Activated CD4-positive, alpha-beta T cell treated with anti-CD3 and anti-CD28 coated beads, Interleukin-2, Interleukin-4, amounts not matched to agents 100 ng/mL and 50 ng/mL, durations not matched to agents 16 hours and 8 hours (primary cell): Measurements from ENCODE around the gene KRT40.

Experiments used
- DNase-seq: peaks from one replicate; pipeline ENCODE4 v3.0.0-alpha.2; 2020; ENCODE audit warnings: low spot score

Gene KRT40

GRCh38 chr17:40996829-40997228 is 12.7 kb upstream of the KRT40 start:
- no peak for DNase-seq

- DNase-seq = no peak
Observed at GRCh38 chr17:40995116-40995515, 11.0 kb upstream of the KRT40 start.

GRCh38 chr17:40993839-40994238 is 9.7 kb upstream of the KRT40 start, which contains the start of gene KRTAP3-3:
Gene KRTAP3-3 (minus strand): TSS chr17:40994164. CDS start chr17:40994097, 67 bp downstream.
- no peak for DNase-seq

- DNase-seq = no peak
Observed at GRCh38 chr17:40993084-40993483, 9.0 kb upstream of the KRT40 start.

GRCh38 chr17:40992666-40993065 is 8.5 kb upstream of the KRT40 start:
- no peak for DNase-seq

GRCh38 chr17:40986920-40987319 is 2.8 kb upstream of the KRT40 start:
- DNase-seq = no peak

GRCh38 chr17:40981115-40981514 is 3.0 kb downstream of the KRT40 start:
- DNase-seq = no peak

- no peak for DNase-seq
Observed at GRCh38 chr17:40980596-40980995, 3.5 kb downstream of the KRT40 start.

GRCh38 chr17:40980117-40980516 is 4.0 kb downstream of the KRT40 start:
- DNase-seq = no peak

- no peak for DNase-seq
Observed at GRCh38 chr17:40978575-40979151, 5.5 kb downstream of the KRT40 start.

- no peak for DNase-seq
Observed at GRCh38 chr17:40975516-40975915, 8.6 kb downstream of the KRT40 start.

- DNase-seq = no peak
Observed at GRCh38 chr17:40974366-40974765, 9.8 kb downstream of the KRT40 start.

GRCh38 chr17:40967582-40967981 is 16.5 kb downstream of the KRT40 start:
- DNase-seq = no peak

GRCh38 chr17:40966848-40967247 is 17.3 kb downstream of the KRT40 start, which contains the start of gene KRT39:
Gene KRT39 (minus strand): TSS chr17:40966948. CDS start chr17:40966856, 92 bp downstream.
- no peak for DNase-seq

GRCh38 chr17:40963838-40964237 is 20.3 kb downstream of the KRT40 start:
- peak; percentile 13 for DNase-seq

GRCh38 chr17:40962059-40962561 is 22.0 kb downstream of the KRT40 start:
- DNase-seq = no peak

GRCh38 chr17:40961591-40961990 is 22.5 kb downstream of the KRT40 start:
- no peak for DNase-seq

- DNase-seq = no peak
Observed at GRCh38 chr17:40960144-40960543, 24.0 kb downstream of the KRT40 start.

GRCh38 chr17:40958086-40958953 is 25.8 kb downstream of the KRT40 start:
- no peak for DNase-seq

GRCh38 chr17:40956401-40957254 is 27.5 kb downstream of the KRT40 start:
- no peak for DNase-seq

- no peak for DNase-seq
Observed at GRCh38 chr17:40953881-40954280, 30.2 kb downstream of the KRT40 start.

GRCh38 chr17:40952661-40953060 is 31.5 kb downstream of the KRT40 start:
- DNase-seq = no peak
